GM21423 (cell line): ENCODE measurements around the gene POC1A.

Experiments used
- ATAC-seq: cut with Tn5 transposase; IDR thresholded peaks from one replicate; pipeline ENCODE4 v1.9.1; 2021; ENCODE audit warnings: mild to moderate bottlenecking, moderate library complexity; ENCODE audit not compliant: unreplicated experiment

Gene POC1A

DNA sequence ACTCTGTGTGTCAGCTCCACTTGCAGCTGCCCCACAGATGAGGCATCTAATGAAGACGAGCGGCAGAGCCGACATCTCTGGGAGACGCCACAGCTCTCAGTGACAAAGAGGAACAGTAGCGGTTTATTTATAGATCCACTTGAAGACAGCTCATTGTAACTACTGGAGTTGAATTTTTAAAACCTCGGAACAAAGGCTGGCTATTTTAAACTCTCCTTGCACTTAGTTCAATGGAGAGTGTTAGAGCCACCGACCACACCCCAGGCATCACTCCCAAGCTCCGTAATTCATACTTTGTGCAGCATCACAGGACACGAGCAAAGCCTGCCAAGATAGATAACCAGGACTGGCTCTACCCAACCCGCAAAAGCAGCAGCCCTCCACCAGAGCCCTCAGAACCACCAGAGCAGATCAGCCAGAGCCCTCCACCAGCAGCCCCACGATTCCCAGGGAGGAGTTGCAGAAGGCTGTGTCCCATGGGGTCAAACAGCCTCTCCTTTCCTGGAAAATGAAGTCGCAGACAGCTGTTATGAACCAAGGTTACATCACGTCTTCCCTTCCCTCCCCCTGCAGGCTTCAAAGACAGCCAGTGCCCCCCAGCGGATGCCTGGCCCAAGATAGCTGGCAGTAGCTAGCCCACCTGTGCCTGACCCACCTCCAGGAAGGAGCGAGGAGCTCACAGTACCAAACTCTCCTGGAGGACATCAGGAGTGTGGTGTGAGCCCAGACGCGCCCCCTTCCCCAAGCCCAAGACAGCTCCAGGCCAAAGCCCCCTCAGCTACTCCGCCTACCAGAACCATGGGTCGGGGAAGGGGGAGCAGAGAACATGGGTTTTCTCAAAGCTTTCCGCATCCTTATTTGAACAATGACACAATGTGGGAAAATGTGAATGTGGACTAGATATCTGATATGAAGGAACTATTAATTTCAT lies 45.7 kb downstream of the POC1A start:
- no peak for ATAC-seq

DNA sequence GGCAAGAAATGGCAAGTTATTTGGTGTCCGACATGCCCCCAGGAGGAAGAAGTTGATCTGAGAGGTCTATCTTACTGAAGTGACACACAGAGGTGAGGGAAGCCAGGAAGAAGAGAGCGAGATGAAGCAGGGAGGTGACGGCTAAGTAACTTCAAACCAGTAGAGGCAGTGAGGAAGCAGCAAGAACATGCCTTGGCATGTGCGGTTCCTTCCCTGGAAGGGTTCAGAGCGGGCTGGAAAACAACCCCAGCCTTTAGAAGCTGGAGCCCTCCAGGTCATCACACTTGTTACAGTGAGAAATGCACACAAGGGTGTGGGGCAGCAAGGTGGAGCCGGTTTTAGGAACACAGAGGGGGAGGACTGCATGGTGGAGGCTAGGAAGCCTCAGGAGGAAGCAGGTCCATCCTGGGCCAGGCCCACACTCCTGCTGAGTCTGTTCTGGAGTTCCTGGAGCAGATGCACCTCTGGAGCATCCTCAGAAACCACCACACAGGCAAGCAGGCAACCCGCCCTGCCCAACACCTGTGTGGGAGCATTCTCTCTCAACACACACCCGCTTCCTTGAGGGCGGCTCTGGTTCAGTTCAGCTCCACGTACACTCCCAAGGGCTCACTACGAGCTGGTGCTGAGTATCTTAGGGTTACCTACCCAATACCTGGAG lies 47.1 kb downstream of the POC1A start:
- ATAC-seq = no peak

DNA sequence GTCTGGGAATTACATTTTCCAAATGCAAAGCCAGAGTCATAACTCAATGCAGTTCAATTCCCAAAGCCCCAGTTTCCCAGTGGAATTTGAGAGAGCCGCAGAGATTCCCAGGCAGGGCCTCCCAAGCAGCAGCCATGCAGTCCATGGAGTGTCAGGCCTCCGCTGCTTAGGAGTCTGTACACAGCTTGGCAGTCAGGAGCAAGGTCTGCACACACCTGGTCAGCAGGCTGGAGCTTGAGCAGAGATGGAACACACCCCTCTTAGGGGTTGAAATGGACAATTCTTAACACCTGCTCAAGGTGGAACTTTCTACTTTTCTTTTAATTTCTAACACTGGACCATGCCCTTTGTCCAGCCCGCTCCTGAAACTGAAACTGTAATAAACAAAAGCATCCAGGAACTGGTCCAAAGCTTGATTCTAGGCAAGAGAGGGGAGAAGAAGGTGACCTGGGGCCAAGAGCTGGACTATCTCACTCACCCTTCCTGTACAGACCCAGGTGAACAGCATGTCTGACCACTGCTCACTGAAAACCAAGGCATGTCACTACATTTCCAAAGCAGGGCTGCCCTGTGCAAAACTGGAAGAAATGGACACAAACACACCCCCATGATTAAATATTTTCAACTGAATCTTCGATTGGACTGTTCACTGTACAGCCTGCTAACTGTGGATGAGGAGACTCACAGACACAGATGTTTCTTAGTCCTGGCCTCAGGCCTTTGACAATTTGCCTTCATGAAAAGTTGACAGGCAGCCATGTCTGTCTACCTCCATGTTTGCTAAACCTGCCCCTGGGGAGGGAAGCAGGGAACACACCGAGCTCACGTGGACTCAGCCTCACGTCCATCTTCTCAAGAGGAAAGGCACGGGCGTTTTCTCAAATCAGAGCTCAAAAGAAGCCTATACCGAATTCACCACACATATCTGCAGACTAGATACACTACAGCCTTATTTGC lies 49.3 kb downstream of the POC1A start:
- no peak for ATAC-seq

DNA sequence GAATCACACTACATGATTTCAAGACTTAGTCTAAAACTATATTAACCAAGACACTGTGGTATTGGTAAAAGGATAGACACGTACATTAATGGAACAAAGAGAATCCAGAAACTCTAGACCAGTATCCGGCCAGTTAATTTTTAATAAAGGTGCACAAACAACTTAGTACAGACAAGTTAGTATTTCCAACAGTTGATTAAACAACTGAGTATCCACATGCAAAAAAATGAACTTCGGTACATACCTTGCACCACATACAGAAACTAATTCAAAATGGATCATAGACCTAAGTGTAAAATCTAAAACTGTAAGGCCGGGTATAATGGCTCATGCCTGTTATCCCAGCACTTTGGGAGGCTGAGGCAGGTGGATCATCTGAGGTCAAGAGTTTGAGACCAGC lies 51.3 kb downstream of the POC1A start:
- no peak for ATAC-seq

DNA sequence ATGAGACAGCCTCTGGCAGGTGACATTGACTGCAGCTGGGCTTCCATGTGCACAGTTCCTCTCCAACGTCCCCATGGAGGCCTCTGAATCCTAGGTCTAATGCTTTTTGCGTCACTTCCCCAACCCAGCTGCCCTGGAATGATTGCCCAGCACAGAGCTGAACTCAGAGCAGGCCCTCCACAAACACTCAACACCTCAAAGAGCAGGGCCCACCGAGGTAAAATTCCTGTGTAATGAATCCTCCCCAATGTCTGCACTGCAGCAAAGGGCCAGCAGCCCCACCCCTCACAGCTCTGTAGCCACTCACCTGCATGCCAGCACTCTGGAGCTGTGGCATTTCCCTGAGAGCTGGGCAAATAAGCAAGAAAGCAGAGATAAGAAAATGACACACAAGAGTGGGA lies 55.2 kb downstream of the POC1A start:
- ATAC-seq = no peak

DNA sequence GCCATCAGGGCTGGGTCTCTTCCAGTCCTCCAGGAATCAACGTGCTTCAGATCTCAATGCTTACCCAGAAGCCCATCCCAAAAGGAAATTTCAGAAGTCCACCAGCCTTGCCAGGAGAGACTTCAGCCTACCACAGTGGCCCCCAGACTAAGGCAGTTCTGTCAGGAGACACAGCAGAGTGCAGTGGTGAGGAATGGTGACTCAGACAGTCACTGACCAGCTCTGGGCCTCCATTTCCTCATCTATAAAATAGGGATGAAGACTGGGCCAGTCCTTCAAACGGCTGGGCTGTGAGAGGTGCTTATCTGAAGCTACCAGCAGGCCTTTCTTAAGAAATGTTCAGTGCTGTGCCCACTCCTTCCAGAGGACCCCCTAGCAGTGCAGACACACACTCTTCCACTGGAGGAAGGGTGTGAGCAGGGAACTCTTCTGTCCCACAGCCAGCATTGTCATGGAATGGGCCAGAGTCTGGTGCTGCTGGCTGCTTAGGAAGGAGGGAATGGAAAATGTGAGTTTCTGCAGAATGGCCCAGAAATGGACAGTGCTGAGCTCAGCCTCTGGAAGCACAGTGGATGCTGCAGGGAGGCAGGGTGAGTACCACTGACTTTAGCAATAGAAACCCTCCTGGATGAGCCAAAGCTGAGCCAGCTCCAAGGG lies 56.2 kb downstream of the POC1A start:
- no peak for ATAC-seq

DNA sequence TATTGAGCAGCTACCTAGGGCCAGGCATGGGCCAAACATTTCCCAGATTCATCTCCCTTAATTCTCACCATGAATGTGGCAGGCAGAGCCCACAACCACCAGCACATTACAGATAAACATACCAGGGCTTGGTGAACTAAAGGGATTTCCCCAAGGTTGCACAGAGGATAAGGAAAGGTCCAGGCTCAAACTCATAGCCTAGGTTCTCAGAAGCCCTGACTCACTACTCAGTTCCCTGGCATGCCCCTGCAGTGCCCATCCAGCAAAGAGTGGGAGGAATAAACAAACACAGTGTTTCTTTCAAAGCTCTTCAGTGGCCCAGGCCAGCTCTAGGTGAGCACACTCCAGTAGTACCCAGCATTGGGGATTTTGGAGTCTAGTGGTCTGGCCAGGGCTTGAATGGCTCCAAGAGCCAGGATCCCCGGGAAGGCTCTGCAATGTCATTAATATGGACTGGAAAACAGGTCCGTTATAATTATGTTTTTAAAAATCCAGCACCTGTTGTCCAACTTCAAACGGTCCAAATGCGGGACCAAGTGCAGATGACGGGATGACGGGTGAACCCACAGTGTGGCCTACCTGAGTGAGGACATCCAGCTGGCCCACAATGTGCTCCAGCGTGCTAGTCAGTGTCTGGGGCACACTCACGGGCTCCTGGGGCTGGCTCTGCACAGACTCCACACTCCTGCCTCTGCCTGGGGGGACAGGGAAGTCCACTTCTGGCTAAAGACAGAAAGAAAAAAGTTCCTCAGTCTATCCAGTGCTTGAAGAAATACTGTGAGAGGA lies 58.0 kb downstream of the POC1A start:
- ATAC-seq = no peak

DNA sequence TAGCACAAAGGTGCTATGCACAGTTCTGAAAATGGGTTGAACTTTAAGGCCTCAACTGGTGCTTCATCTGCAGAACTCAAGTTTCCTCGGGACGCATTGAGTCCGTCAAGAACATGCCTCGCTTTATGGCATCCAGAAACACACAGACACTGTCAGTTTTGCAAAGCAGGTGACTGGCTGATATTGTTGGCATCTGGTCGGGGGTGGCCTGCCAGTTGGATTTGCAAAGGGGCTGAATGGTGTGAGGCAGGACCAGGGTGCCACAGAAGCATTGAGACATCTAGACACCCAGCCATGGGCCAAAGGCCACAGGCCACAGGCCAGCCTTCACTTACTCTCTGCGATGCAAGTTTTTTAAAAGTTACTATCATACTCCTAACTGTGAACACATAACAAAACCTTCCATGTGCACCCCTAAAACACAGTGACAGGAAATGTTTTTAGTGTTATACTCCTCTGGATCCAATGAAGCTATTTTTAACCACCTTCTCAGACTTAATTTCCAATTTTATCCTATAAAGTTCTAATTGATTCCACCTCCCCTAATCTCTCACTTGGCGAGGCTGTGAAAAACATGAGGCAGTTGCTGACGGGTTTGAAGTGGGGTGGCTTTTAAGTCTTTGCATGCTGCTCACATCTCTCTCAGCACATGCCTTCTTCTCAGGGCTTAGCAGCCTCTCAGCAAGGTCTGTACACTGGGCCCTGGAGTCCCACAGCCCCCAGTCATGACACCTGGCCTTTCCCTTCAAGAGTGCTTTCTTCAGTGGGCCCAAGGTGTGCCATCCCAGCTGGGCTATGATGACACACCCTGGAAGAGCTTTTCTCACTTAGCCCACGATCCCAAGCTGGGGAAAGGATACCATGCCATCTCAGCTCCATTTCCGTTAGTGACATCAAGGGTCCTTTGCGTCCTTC lies 59.4 kb downstream of the POC1A start:
- no peak for ATAC-seq

DNA sequence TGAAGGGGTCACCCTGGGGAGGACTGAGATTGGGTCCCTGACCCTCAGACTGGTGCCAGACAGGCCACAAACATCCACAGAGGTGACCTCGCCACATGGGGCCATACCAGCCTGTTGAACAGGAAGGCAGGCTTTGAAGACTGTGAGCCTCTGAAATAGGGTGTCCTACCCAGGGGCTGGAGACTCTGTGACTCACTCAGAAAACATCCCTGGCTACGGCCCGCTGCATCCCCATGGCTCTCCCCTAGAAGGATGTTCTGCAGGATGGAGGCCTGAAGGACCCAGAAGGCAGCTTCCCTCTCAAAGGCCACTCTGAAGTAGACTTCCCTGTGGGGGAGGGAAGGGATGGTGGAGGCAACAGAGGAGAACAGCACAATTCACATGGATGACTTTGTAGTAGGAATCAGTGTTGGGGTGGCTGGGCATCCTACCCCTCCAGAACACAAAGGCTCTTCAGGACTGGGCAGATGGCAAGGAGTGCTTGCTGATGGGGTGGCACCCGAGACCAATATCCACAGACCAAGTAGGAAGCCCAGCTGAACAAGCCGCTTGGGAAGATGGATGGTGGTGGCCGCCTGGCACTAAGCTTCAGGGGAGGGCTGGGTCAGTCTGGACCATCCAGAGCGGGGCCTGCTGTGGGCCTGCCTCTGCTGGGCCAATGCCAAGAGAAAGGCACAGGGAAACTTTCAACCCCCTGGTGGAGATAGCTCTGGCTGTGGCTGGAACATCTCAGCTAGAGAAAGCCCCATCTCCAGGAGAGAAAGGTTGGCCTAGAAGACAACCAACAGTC lies 60.3 kb downstream of the POC1A start:
- ATAC-seq = no peak

DNA sequence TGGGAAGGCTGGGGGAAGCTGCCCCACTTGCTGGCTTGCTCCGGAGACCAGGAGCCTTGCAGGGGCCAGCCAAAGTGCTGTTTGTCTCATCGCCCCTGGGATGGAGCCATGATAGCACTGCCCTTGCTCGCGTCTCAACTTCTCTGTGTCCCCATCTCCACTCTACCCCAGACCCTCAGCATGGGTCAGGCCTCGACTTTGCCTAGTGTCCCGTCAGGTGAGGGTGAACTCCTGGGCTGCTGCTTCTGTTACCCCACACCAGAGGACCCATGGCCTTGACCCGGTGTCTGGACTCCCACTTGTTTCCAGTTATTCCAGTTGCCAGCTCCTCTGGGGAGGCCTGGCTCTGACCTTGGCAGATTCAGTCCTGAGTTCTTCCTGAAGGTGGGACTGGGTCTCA lies 61.3 kb downstream of the POC1A start:
- no peak for ATAC-seq

DNA sequence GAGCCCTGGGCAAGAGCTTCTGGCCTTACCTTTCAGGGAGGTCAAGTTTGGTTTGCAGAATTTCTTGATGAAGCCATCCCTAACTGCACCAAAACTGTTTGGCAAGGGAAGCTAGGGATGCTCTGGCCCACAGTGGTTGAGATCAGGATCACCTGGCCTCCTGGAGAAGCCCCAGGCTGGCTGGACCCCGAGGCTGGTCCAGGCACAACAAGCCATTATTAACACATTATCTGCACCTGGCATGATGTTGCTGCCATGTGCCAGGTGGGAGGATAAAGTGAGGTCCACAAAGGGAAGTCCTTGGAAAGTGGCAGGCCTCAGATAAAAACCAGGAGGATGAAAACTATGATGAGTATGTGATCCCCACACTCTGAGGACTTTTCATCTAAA lies 62.0 kb downstream of the POC1A start:
- ATAC-seq = no peak

DNA sequence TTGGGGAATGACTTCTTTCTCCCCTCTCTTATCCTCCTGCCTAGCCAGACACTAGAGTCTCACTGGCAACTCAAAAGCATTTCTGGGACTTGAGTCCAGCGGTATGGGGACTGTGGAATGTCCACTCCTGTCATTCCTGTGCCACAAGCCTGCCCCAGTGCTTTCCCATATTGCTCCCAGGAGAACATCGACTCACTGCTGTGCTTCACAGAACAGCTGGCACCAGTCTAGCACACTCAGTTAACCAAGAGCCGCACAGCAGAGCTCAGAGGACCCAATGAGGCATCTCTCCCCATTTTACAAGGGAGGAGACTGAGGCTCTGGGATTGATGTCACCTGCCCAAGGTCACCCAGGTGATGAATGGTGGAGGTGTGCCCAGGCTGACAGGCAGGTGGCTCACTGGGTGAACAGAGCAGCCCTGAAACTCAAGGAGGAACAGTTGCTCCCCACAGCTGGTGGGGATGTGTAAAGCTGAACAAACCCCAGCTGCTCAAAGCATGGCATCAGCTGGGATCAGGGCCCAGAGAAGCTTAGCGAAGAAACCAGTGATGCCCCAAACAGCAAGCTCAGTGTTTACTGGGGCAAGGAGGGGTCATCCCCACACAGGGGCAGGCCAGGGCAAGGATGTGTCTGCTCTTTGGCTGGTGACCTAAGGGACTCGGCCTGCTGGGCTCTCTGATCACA lies 62.5 kb downstream of the POC1A start:
- ATAC-seq = no peak

DNA sequence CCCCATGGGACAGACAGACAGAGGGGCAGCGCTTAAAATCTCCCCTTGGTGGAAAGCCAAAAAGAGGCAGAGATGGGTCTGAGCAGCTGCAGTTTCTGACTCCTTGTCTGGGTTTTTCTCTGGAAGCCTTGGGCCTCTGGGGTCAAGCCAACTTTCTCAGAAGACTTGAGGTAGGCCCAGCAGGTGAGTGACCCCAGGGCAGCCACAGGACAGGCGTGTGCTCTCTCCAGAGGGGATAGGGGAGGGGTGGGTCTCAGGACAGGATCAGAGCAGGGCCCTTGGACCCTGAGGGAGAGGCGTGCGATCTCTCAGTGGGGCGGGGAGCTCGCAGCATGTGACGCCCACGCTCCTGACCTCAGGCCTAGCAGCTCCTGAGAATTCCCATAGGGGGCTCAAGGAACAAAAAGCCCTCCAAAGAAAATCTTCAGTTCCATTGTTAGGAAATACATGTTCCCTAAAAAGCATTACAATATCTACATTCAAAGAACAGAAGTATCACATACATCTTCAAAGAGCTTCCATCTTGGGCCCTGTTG lies 63.2 kb downstream of the POC1A start:
- no peak for ATAC-seq

DNA sequence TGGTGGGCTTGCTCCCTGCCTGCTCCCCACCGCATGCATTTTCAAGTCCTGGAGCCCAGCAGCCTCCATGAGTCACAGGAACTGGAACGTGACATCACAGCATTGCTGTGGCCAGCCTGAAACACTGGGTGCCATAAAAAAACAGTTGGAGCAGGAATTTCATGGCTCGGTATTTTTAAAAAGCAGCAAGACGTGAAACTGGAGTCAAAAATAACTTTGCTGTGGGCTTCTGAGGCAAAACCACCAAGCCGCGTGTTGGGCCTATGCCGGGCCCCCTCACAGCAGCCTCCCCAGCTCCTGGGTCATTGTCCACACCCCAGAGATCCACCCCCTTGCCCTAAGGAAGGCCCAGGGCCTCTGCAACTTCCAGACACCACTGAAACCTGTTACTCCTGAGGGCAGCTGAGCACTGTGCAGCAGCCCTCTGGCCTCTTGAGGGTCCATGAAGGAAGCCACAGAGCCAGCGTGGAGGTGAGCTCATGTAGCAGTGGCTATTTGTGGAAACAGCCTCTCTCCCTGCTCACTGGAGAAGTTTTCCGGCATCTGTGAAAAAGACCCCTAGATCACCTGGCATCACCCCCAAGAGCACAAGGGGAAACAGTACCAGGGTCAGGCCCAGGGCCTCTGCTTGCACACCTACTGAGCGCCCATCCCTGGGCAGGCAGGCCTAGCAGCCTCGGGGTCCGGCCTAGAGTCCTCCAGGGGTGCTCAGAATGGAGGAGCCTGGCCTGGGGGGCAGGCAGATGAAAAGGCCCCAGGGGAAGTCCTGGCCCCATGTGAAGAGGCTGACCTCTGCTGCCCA lies 63.9 kb downstream of the POC1A start:
- no peak for ATAC-seq

DNA sequence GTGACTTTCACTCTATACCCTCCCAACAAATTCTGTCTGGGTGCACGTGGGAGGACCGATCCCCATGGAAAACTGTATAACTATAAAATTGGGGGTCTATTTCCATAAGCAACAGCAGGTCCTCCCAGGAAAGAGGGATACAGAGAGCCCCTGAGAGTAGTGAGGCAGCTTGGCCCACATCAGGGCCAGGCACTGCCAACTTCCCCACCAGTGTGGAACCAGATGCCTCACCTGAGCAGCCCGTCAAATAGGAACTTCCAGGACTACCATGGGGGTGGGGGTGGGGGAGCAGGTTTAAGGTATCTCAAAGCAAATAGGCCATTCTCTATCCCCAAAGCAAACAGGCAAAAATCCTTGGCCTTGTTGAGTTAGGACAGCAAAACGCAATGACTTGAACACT lies 64.5 kb downstream of the POC1A start:
- no peak for ATAC-seq
